NCI-H524 treated with DMSO at 0.1 percent for 48 hours (cell line): ENCODE data around the gene PTPN4.
"Not testable (repeated sequence)": the region's sequence is repeated elsewhere in the genome, so short reads cannot be mapped to it uniquely, and the experiment has no call there.

ENCODE experiments used
- DNase-seq: peaks from one replicate; lab custom pipeline; 2025; lab: John Stamatoyannopoulos, UW

The PTPN4 gene

DNA sequence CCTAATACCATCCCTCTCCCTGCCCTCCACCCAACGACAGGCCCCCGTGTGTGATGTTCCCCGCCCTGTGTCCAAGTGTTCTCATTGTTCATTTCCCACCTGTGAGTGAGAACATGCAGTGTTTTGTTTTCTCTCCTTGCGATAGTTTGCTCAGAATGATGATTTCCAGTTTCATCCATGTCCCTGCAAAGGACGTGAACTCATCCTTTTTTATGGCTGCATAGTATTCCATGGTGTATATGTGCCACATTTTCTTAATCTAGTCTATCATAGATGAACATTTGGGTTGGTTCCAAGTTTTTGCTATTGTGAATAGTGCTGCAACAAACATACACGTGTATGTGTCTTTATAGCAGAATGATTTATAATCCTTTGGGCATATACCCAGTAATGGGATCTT is 44.7 kb downstream of the PTPN4 start:
- not testable (repeated sequence) for DNase-seq

DNA sequence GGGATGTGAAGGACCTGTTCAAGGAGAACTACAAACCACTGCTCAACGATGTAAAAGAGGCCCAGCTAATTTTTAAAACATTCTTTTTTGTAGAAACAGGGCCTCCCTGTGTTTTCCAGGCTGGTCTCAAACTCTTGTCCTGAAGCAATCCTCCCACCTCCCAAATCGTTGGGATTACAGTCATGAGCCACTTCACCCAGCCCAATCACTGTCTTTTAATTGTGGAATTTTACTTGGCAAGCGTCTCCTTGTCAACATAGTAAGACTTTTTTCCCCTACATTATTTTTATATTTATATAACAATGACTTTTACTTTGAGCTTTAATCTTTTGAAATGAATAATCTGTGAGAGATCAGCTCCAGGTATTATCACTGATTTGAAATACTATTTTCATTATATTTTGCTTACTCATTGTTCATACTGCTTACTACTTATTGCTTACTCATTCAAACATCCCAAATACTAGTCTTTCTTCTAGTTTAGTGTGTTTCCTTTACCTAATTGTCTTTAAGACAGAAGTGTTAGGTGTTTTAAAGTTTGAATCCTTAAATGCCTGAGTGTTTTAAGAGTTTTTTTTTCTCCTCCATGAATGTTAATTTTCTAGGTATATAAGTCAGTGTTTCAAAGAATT is 48.9 kb downstream of the PTPN4 start:
- no peak for DNase-seq

DNA sequence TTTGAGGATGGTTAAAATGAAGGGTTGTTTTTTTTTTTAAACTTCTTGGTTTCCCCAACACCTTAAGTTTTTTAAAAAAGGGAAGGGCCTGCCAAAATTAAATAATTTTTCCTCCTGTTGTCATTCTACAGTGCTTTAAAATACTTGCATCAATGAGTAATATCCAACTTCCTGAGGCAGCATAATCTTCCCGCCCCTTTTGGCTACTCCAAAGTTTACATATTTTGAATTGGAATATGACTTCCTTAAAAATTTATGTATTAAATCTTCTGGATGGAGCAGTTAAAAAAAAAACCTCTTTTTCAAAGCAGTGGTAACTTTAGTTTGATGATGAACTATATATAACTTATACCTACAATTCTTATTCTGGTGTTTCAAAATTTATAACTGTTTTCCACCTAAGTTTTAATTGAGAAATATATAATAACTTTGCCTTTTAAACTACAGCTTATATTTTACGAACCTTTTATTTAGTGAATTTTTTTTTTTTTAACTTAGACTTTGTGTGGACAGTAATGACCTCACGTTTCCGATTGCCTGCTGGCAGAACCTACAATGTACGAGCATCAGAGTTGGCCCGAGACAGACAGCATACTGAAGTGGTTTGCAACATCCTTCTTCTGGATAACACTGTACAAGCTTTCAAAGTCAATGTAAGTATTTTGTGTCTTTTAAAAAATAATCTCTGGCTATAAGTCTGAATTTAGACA is 49.8 kb downstream of the PTPN4 start:
- DNase-seq: no peak

DNA sequence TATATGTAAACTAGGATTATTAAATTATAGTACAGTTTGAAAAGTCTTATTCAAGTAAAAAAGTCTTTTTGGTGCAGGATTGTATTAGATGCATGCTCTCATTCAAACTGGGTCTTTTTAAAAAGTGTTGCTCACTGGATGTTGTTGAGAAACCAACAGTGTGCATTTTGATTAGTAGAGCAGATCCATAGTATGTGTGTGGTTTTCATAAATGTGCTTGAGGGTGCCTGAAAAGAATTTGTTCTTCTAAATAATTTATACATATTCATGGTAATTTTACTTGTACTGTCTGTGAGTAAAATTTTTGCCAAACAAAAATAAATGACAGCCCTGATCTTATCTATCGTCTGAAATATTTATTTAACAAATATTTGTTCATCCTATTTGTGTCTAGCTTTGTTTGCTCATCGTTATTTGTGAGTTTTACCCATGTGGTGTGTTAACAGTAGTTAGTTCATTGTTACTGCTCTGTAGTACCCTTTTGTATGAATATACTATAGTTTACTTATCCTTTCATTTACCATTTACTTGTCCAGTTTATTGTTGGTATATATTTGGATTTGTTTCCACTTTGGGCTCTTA is 50.4 kb downstream of the PTPN4 start:
- no peak for DNase-seq

DNA sequence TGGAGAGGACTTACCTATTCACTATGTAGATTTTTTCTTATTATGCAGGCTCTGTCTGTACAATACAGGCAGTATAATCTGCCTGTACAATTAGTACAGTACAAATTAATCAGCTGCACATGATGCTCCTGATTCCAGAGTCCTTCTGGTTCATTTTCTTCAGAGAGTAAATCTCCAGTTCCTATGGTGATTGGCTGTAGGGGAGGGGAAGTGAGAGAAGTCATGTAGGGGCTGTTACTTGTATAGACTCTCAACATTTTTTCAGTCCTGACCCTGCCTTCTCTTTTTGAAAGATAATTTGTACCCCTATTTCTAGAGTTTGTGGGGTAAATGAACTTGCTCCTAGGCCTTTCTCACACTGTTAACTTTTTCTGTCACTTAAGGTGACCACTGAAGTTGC is 54.5 kb downstream of the PTPN4 start:
- no peak for DNase-seq

DNA sequence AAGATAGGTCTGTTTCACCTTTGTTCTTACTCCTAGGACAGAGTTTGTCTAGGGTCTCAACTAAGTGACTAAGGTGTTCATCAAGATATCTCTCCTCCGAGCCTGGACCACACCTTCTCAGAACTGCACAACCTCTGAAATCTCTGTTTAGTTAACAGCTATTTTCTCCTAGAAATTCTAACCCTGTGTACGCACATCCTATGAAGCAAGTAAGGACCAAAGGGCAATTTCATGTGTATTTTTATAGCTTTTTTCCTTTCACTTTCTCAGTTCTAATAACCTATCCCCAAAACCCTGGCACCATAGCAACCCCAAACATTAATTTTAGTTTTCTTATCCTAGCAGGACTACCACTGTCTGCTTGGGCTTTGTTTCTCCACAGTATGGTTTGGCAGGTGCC is 59.1 kb downstream of the PTPN4 start:
- DNase-seq: no peak

DNA sequence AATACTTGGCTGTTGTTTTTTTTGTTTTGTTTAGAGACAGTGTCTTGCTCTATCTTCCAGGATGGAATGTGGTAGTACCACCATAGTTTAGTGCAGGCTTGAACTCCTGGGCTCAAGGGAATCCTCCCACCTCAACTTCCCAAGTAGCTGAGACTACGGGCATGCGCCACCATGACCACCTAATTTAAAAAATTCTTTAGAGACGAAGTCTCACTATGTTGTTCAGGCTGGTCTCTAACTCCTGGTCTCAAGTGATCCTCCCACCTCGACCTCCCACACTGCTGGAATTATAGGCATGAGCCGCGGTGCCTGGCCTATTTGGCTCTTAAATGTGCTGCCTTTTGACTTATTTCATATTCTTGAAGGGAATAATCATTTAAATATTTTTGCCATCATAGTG is 60.1 kb downstream of the PTPN4 start:
- no peak for DNase-seq

DNA sequence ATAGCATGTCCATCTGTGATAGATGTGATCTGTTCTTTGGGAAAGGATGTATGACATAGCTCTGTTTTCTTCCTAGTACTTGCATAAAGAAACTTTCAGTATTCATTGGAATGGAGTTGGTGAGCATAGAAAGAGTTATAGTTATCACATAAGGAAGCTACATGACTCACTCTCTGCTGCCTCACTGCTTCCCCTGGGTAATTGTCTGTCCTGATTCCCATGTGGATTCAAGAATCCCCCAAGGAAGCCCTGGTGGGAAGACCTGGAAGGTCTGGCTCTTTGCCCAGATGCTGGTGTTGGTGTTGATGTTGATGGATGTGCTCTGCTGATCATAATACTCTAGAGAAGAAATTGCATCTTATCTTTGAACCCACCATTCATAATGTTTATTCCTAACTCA is 60.6 kb downstream of the PTPN4 start:
- no peak for DNase-seq

DNA sequence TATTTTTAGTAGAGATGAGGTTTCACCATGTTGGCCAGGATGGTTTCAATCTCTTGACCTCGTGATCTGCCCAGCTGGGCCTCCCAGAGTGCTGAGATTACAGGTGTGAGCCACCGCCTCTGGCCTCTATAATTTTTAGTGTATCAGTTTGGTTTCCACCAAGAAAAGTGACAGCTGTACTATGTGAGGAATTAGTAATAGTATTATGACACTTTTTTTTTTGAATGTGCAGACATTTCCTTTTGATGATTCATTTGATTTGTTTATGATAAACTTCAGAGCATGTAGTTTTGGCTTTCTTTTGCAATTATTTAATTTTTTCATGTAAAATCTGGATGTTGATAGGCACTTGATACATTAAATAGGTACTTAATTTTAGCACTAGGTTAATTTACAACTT is 61.5 kb downstream of the PTPN4 start:
- no peak for DNase-seq

DNA sequence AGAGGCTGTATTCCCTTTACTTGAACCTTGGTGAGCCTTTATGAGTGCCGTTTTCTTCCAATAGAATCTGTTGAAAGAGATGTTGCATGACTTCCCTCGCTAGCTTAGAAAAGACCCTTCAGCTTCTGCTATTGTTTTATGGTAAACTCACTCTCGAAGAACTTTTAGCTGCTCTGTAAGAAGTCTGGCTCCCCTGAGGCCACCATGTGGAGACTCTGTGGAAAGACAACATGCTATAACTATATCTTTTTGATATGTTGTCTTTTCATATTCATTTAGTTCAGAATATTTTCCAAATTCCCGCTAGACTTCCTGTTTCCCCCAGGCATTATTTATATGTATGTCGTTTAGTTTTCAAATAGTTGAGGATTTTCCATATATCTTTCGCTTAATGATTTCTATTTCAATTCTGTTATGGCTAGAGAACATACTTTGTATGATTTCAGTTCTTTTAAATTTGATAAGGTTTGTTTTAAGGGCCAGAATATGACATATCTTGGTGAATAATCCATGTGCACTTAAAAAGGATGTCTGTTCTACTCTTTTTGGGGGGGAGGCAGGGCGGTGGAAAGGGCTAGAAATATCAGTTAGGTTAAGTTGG is 64.1 kb downstream of the PTPN4 start:
- no peak for DNase-seq

DNA sequence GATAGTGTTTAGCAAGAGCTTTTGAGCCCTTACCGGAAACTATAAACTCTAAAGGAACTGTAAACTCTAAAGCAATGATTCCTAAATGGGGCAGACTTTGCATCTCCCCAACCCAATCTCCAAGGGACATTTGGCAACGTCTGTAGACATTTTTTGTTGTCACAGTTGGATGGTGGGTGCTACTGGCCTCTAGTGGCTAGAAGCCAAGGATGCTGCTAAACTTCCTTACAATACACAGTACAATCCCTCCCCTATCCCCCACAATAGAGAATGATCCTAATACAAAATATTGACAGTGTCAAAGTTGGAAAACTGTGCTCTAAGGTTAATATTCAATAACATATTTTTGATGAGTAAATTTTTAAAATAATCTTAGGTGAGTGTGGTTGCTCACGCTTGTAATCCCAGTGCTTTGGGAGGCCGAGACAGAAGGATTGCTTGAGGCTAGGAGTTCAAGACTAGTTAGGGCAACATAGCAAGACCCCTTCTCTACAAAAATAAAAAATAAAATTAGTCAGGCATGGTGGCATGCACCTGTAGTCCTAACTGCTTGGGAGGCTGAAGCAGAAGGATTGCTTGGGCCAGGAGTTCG is 66.7 kb downstream of the PTPN4 start:
- no peak for DNase-seq

DNA sequence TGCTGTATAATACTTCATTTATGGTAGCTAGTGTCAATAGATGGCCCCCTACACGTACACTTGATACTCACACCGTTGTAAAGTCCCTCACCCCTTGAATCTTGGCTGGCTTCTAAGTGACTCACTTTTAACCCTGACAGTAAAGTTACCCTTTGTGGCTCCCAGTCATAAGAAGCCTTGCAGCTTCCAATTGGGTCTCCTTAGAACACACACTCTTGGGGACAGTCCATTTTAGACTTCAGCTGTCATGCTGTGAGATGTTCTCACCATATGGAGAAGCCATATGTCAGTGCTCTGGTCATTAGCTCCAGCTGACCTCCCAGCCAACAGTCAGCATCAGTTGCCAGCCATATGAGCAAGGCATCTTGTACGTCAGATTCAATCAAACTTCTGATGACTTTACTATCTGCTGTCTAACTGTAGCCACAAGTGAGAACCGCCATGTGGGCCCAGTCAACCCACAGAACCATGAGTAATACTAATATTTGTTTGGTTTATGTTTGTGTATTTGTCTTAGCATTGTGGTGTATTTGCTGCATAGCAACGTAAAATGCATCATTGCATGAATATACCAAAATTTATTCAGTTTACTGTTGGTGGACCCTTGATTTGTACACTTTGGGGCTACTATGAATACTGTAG is 68.3 kb downstream of the PTPN4 start:
- DNase-seq: peak; percentile 64

DNA sequence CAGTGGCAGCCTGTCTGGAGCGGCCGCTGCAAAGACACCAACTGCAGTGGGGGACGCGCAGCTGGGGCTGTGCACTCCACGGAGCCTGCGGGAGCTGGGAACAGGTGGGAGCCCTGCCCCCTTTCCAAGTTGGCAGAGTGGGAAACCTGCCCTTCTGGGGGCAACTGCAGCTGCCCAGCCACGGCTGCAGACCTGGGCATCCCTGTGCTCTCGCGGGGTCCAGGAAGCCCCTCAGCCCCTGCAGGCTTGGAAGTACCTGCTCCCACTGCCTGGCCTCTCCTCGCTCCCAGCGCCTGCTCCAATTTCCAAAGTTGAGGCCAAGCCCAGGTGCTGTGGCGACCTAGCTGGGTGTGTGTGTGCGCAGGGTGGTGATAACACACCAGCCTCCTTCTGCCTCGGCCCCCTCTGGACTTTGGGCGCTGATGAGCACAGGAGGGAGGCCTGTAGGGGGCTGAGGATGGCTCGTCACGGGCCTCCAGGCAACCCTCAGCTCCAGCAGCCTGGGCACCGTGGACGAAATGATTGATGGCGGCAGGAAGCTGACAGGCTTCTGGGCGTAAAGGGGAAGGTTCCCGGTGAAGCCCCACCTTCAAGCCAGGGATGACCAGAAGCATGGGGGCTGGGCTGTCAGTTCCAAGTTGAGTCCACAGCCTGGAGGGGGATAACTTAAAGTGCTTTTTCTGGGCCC is 76.9 kb downstream of the PTPN4 start:
- DNase-seq: no peak

DNA sequence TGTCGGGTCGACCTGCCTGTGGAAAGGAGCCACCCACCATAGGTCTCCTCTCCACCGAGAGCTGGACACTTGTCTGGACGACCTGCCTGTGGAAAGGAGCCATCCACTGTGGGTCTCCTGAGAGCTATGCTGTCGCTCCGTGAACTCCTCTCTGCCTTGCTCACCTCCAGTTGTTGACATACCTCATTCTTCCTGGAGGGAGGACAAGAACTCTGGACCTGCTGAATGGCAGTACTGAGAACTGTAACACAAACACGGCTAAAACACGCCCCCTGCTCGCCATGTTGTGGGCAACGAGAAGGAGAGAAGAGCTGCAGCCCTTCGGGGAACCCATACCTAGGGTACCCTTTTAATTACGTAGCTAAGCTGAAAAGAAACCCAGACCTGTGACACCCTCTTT is 77.6 kb downstream of the PTPN4 start:
- no peak for DNase-seq

DNA sequence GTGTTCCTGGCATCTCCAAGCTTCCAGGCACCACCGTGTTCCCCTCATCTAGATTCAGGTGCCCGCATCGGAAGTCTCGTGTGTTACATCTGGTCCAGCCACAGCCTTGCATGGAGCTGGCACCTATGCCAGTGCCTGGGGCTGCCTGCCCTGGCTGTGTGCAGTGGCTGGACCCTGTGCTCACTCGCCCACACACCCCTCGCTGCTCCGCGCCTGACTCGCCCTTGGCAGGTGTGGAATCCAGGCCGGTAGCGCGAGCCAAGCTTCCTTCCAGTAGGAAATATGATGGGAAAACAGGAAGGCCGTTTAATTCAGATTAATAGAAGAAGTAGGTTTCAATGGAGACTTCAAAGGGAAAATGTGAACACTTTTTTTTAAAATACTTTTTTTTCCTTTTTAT is 78.0 kb downstream of the PTPN4 start:
- DNase-seq: no peak

DNA sequence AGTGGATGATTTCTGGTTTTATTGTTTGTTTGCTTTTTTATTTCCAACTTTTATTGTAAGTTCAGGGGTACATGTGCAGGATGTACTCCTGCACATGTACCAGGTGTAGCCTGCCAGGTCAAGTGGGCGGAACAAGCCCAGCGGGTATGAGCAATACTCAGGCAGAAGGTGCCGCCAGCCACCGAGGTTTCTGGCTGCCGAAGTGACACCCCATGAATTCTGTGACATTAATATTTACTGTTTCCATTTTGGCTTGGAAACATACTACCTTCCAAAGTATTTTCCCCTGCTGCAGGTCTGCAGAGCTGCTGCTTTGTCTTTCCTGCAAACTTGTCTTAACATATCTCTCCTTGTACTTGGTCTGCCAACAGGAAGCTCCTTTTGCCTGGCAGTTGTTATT is 78.5 kb downstream of the PTPN4 start:
- no peak for DNase-seq

DNA sequence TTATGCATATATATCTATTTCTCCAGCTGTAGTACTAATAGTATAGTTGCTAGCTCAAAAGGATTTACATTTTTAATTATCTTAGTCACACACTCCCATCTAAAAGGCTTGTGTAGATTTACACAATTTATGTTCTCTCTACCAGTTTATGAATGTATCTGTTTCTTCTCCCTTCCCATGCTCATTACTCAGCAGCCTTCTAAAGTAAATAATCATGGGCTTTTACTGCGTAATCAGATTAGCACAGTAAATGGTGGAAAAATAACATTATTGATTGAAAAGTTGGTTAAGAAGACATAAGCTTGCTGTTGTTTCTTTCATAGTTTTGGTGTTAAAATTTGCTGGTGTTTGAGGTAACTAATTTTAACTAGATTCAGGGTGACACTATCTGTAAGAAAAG is 81.8 kb downstream of the PTPN4 start:
- no peak for DNase-seq

DNA sequence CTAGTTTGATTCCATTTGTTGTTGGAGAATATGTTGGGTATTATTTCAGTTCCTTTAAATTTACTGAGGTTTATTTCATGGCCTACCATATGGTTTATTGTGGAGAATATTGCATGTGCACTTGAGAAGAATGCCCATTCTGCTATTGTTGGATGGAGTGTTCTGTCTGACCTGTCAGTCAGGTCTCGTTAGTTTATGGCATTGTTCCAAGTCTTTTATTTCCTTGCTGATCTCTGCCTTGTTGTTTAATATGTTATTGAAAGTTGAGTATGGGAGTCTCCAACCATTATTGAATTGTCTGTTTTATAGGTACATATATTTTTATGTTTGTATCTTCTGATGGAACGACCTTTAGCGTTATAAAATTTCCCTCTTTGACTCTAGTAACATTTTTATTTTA is 86.3 kb downstream of the PTPN4 start:
- no peak for DNase-seq

DNA sequence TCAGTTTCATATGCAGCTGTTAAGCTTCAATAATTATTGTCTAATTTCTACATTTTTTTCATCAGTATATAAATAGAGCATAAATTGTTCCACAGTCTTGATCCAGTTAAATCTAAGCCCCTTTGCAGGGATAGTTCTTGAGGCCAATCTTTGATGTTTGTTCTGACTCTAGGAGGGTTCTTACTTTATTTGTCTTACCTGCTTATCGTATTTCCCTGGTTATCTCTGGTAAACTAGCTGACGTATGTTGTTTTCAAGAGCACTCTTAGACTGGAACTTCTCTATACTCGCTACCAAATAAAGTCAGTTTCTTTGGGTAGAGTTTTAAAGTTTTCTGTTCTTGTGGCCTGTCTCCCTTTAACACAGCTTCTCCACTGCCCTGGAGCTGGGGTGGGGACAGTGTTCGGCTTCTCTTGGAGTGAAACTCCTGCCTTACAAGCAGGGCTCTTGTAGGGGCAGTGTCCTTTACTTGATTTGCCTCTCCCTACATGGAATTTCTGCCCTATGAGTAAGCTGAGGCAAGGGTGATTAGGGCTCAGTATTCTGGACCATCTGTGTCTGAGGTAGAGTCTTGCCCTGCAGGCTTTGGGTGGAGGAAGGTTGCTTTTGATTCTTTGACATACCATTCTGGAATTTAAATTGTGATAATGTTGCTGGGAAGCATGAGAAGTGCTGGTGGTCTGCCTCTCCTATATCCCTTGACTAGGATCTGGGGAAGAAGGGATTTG is 90.3 kb downstream of the PTPN4 start:
- DNase-seq: no peak

DNA sequence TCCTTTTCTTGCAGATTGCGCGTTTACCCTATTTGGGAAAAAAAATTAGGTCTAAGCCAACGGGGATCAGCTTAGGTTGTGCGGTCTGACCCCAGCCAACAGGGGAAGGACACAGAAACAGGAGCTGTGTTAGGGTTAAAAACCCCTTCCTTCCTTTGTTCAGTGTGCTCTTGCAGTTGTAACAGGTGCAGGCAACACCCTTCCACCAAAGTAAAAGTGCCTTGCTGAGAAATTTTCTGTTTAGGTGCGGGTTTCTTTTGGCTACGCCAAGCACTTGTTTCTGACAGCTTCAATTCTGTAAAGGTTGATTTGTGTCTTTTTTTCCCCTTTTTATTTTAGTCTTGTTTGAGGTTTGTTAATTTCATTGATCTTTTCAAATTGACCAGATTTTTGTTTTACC is 92.5 kb downstream of the PTPN4 start:
- no peak for DNase-seq

DNA sequence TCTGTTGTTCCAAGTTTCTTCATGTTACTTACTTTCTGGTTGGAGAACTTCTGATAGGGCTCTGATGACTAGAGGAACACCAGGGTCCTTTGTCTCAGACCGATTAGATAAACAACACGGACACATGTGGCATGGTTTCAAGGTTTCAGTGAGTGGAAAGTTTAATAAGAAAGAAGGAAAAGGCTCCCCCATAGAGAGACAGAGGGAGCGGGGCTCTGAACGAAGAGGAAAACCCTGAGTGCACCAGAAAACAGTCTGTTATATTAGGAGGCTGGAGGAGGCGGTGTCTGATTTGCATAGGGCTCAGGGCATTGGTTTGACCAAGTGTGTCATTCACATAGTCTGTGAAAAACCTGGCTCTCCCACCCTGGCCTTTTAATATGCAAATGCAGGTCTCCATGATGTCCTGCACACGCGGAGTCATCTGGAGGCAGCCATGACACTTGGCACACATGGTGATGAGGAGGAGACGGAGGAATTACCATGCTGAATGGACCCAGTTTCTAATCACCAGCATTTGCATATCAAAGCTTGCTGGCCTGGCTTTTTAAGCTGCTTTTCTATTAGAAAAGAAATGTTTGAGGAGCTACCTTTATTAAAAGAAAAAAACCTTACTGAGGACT is 94.2 kb downstream of the PTPN4 start:
- no peak for DNase-seq
